ENCODE results near the gene AGA.

Gene AGA

GRCh38 chr4:177441803-177442622 is at the start of gene AGA:
Gene AGA (minus strand): TSS chr4:177442437. CDS start chr4:177442375, 62 bp downstream.
- DNase-seq: peak; percentile 44 to 98 (median 91)

DNA sequence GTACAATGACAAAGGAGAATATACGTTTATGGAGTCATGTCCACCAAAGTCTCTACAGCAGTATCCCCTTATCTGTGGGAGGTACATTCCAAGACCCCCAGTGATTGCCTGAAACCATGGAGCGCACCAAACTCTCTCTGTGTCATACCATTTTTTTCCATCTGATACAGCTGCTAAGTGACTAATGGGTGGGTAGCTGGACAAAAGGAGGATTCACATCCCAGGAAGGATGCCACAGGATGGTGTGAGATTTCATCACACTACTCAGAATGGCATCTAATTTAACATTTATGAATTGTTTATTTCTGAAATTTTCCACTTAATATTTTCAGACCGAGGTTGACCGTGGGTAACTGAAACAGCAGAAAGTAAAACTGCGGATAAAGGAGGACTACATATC is 49.8 kb upstream of the AGA start:
- no peak for DNase-seq

DNA sequence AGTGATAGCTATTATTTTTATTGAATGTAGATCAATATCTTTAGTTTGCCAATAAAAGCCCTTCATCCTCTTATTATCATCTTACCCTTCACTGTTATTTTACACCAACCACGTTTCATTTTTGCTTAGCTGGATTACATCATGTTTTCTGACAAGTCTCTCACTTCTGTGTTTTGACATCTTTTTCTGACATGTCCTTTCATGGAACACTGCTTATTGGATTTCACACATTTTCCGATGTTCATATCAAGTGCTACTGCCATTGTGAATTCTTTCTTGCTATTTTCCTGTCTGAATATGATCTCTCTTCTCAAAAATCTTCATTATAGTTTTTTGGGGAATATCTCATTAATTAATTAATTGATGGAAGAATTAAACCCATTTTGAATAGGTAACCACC is 48.5 kb upstream of the AGA start:
- DNase-seq: no peak

GRCh38 chr4:177489471-177490246 is 47.4 kb upstream of the AGA start:
- no peak for DNase-seq

GRCh38 chr4:177487977-177488376 is 45.7 kb upstream of the AGA start:
- DNase-seq: no peak

DNA sequence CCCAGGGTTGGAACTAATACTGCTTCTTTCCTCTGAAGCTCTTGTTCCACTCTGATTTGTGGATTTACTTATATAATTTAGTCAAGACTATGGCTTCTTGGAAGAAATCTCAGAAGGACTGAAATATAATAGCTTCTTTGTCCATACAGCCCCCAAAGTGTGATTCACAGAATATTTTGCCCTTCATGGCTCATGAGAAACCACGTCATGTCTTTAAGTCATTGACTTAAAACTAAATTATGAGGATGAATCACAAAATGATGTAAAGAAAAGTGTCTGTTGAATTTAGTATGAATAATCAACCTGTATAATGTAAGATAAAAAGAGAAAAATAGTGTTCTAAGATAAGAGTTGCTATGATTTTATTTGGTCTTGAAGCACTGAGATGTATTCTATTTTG is 43.3 kb upstream of the AGA start:
- no peak for DNase-seq

DNA sequence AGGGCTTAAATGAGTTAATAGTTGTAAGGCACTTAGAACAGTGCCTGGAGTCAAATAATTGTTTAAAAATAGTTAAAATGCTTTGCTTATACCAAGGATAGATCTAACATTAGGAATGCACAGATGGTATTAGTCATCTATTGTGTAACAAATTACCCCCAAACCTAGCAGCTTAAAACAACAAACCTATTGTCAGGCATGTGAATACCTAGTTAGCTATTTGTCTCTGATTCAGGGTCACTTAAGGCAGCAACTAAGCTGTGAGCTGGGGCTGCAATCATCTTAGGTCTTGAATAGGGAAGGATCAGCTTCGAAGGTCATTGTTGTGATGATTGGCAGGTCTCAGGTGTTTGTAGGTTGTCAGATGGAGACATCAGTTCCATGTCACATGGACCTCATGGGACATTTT is 42.4 kb upstream of the AGA start:
- no peak for DNase-seq

DNA sequence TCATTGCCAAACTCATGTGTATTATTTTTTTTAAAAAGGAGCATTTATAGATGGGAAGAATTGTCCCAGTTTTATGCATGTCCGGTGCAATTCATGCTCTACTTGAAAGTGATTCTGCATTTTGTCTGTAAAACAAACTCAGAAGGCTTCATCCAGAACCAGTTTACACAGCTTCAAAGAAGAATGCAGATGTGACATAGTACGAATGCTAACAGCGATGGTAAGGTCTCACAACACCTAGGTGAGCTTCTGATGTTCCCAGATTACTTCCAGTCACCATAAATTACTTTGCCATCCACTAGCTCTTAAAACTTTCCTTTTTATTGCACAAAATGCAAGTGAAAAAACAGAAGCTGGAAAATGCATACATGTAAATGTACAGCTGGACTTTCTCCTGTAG is 41.5 kb upstream of the AGA start:
- no peak for DNase-seq

DNA sequence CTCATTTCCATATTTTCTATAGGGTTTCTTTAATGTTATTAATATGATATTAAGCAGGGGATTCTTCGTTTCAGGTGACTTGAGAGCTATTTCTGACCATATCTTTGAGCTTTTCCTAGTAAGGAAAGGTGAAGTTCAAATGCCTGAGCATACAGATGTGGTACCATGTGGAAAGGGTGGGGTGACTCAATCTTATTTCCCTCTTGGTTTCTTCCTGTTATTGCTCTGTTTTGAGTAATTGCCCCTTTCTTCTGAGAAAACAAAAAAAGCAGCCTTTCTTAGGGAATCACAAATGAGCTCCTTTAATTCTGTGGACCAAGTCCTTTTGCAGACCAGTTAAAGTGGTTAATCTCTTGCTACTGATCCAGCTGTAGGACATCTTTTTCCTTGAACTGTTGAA is 41.0 kb upstream of the AGA start:
- DNase-seq: no peak

- no peak for DNase-seq
Observed at GRCh38 chr4:177482367-177482766, 40.1 kb upstream of the AGA start.

DNA sequence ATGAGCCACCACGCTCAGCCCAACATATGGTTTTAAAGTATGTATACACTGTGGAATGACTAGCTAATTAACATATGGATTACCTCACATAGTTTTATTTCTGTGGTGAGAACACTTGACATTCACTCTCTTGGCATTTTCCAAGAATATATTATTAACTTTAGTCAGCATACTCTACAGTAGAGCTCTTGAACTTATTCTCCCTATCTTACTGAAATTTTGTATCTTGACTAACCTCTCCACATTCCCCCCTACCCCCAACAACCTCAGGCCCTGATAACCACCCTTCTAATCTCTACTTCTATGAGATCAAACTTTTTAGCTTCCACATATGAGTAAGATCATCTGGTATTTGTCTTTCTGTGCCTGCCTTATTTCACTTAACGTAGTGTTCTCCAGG is 38.6 kb upstream of the AGA start:
- no peak for DNase-seq

GRCh38 chr4:177479063-177479462 is 36.8 kb upstream of the AGA start:
- DNase-seq: no peak

- DNase-seq: no peak
Observed at GRCh38 chr4:177478496-177478895, 36.3 kb upstream of the AGA start.

DNA sequence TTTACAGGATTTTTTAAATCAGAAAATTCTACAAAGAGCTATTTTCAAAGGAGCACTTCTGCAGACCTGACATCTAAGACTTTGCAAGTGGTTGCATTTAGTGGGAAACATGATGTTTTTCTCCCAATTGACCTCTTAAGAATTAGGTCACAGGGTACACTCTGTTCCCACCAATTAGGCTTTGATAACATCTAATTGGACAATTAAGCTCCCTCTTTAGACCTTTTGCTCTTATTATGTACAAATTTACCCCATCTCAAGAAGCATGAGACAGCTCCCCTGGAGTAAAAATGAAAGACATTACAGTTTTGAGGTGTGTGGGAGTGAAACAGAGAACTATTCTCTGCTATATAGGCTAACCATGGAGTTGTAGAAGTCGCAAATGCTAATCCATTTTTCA is 31.8 kb upstream of the AGA start:
- no peak for DNase-seq

- DNase-seq: no peak
Observed at GRCh38 chr4:177464026-177464425, 21.8 kb upstream of the AGA start.

GRCh38 chr4:177461606-177462005 is 19.4 kb upstream of the AGA start:
- DNase-seq: no peak

DNA sequence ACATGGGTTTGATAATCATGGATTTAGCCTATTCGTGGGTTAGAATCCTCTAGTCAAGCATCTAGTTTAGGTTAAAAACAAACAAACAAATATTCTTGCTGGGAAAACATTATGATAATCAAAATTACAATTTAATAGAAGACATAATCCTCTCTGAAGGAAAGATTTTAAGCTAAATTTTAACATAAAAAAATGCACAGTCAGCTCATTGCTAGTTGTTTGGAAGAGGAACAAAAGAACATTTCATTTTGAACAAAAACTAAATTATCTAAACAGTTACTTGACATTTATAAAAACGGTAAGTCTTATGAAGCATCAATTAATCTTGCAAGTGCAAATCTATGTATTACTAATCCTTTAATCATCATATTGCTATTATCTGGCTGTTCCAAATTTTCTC is 18.2 kb upstream of the AGA start:
- no peak for DNase-seq

GRCh38 chr4:177455561-177455970 is 13.3 kb upstream of the AGA start:
- no peak for DNase-seq

DNA sequence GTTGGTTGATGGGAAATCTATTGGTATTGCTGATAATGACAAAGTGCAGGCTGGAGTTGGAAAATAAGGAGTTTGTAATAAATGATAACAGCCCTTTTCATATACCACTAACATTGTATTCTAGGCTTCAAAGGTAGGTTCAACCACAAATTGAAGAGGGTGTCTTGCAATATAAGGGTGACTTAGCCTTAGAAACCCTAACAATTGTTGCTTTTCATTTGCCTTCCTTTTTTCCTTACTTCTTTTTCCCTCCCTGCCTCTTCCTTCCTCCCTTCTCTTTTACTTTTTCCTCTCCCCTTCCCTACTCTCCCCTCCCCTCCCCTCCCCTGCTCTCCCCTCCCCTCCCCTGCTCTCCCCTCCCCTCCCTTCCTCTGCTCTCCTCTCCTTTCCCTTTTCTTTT is 10.9 kb upstream of the AGA start:
- no peak for DNase-seq

- DNase-seq: no peak
Observed at GRCh38 chr4:177451108-177451500, 8.9 kb upstream of the AGA start.

DNA sequence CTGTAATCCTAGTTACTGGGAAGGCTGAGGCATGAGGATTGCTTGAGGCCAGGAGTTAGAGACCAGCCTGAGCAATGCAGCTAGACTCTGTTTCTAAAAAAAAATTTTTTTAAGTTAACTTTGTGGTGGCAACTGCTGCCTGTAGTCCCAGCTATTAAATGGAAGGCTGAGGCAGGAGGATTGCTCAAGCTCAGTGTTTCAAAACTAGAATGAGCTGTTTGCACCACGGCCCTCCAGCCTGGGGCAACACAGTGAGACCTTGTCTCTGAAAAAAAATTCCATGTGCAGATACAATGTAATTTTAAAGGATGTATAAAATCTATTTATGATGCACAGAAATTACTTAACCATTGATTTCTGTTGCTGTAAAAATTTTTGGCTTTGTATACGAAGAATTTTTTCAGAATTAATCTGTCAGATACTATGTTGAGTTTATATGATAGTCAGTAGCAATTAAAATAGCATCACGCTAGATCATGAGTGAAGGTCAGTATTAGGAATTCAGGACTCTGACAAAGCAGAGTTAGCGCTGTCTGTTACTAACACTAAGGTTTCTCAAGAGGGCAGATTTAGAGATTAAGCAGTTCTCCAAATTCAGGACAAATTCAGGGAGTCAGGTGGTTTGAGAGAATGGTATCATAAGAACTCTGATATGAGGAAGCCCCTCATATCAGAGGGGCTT is 8.3 kb upstream of the AGA start:
- DNase-seq: no peak

- no peak for DNase-seq
Observed at GRCh38 chr4:177448850-177449249, 6.6 kb upstream of the AGA start.
